GM18511 (cell line): Measurements from ENCODE around the gene MAP4K3.

Experiments
- ATAC-seq: cut with Tn5 transposase; IDR thresholded peaks from one replicate; pipeline ENCODE4 v1.9.1; 2021; ENCODE audit warnings: mild to moderate bottlenecking, moderate library complexity; ENCODE audit not compliant: unreplicated experiment

Gene MAP4K3

GRCh38 chr2:39308778-39309177 lies 128.3 kb downstream of the MAP4K3 start:
- no peak for ATAC-seq

- no peak for ATAC-seq
Measured at GRCh38 chr2:39306626-39307025, 130.5 kb downstream of the MAP4K3 start.

DNA sequence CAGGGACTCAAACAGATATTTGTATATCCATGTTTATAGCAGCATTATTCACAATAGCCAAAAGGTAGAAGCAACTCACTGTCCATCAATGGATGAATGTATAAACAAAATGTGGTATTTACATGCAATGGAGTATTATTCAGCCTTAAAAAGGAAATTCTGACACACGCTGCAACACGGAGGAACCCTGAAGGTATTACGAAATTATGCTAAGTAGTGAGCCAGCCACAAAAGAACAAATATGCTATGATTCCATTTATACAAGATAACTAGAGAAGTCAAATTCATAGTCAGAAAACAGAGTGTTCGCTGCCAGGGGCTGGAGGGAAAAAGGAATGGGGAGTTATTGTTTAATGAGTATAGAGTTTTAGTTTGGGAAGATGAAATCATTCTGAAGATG lies 132.4 kb downstream of the MAP4K3 start:
- ATAC-seq = no peak

DNA sequence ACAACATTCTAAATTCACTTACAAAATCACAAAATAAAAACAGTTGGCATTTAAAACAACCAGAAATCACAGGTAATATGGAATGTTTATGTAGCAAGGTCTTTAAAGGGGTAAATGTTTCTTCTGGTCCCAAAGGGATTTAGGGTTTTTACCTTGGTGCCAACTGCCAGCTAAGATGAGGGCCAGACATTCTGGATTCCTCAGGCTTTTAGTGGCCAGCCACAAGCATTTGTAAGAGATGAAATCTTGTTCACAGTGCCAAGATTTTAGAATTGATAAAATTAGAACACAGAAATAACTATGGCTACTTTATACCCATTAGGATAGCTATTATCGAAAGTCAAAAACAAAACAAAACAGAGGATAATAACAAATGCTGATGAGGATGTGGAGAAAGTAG lies 132.9 kb downstream of the MAP4K3 start:
- ATAC-seq = no peak

GRCh38 chr2:39301352-39301751 lies 135.7 kb downstream of the MAP4K3 start:
- no peak for ATAC-seq

GRCh38 chr2:39300044-39300978 lies 136.8 kb downstream of the MAP4K3 start:
- no peak for ATAC-seq

DNA sequence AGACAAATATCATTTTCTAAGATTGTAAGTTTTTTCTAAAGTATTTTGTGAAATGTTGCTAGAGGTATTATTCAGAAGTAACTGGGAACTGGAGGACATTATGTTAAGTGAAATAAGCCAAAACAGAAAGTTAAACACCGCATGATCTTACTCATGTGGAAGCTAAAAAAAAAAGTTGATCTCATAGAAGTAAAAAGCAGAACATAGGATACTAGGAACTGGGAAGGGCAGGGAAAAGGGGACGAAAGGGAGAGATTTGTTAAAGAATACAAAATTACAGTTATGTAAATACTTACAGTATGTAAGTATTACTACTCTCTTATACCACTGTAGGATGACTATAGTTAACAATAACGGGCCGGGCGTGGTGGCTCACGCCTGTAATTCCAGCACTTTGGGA lies 146.7 kb downstream of the MAP4K3 start:
- no peak for ATAC-seq

GRCh38 chr2:39289609-39290008 lies 147.5 kb downstream of the MAP4K3 start:
- no peak for ATAC-seq

GRCh38 chr2:39283561-39283960 lies 153.5 kb downstream of the MAP4K3 start:
- no peak for ATAC-seq

DNA sequence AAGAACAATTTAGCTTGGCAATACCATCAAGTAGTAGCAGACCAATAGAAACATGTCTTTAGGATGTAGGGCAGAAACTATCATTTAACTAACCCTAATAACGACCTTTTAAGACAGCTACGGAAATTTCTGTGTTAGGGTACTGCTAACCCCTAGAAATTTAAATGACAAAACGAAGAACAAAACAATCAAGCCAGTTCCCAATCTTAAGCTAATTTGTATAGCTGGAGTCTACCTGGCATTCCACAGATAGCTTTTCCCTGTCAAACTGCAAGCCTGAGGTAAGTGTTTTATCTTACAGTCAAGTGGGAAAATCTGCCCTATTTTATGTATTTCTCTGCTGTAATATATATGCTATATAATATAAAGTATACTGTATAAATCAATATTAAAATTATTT lies 155.7 kb downstream of the MAP4K3 start:
- no peak for ATAC-seq

- no peak for ATAC-seq
Measured at GRCh38 chr2:39275016-39275415, 162.1 kb downstream of the MAP4K3 start.

- no peak for ATAC-seq
Measured at GRCh38 chr2:39269941-39270340, 167.1 kb downstream of the MAP4K3 start.

GRCh38 chr2:39266916-39267434 lies 170.1 kb downstream of the MAP4K3 start:
- no peak for ATAC-seq

- peak; percentile 75 for ATAC-seq
Measured at GRCh38 chr2:39266139-39266805, 170.8 kb downstream of the MAP4K3 start.

- ATAC-seq = peak; percentile 45
Measured at GRCh38 chr2:39265315-39265714, 171.8 kb downstream of the MAP4K3 start.

GRCh38 chr2:39264733-39265132 lies 172.4 kb downstream of the MAP4K3 start:
- ATAC-seq = peak; percentile 85

DNA sequence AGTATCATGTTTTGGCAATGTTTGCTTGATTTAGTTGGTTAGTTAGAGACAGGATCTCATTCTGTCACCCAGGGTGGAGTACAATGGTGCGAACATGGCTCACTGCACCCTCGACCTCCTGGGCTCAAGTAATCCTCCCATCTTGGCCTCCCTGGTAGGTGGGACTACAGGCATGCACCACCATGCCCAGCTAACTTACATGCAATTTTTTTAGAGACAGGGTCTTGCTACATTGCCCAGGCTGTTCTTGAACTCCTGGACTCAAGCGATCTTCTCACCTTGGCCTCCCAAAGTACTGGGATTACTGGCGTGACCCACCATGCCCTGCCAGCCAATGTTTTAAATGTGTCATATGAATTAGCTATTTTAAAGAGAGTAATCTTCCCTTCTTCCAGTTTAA lies 177.0 kb downstream of the MAP4K3 start:
- no peak for ATAC-seq

DNA sequence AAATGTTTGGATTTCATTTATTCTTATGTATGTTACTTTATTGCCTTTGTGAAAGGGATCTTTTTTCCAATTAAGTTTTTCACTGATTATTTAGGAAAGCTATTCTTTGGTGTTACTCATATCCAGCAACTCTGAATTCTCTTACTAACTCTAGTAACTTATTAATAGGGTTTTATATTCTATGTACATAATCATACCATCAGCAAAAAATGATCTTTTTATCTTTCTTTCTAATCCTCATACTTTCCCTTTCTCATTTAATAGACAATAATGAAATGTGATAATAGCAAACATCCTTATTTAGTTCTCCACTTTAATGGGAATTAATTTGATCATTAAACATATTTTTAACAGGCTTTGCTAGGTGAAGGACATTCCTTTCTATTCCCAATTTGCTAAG lies 181.0 kb downstream of the MAP4K3 start:
- no peak for ATAC-seq

DNA sequence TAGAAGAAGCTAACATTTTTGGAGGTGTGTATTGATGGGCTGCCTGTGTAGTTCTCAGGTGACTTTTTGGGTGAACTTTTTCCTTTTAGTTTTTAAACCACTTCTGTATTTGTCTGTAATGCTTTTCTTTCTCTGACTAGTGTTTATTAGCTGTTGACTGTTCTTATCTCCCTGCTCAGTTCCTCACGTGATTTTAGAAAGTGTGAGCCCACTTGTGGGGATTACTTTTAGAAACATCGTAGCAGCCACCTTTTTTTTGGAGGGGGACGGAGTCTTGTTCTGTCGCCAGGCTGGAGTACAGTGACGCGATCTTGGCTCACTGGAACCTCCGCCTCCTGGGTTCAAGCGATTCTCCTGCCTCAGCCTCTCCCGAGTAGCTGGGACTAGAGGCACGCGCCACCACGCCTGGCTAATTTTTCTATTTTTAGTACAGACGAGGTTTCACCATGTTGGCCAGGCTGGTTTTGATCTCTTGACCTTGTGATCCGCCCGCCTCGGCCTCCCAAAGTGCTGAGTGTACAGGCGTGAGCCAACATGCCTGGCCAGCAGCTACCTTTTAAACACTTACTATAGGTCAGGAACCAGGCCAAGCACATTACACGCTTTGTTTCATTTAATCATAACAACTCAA lies 184.1 kb downstream of the MAP4K3 start:
- ATAC-seq = no peak

GRCh38 chr2:39247512-39248043 lies 189.5 kb downstream of the MAP4K3 start:
- no peak for ATAC-seq

GRCh38 chr2:39246382-39246980 lies 190.6 kb downstream of the MAP4K3 start:
- ATAC-seq = no peak
